Panc1 (cell line): ENCODE measurements around the gene SLC16A7. TPM values are rescaled to one million over a fixed set of nuclear protein-coding genes. Genes with fewer than 3 reads are reported as not detected.

ENCODE experiments used
- ATAC-seq: fragments of 200-7000 bp; cut with Tn5 transposase; 2 replicates; pipeline ENCODE4 v1.9.1; 2020; ENCODE audit warnings: mild to moderate bottlenecking, moderate library complexity
- BruUV-seq: library from RNA; stranded (reverse); fragments of 400-500 nt; replicated peaks from 2 replicates; lab custom pipeline; 2021; lab: Mats Ljungman, UMichigan
- CTCF ChIA-PET: fragments of 300-600 bp; sonication (Branson Sonifier 250); formaldehyde crosslinking; loops from one replicate; lab custom pipeline; 2022; ENCODE audit warnings: antibody characterized with exemption; lab: Charles Lee
- POLR2A ChIA-PET: fragments of 300-600 bp; sonication (Branson Sonifier 250); formaldehyde crosslinking; loops from one replicate; lab custom pipeline; 2022; ENCODE audit warnings: antibody characterized with exemption; lab: Charles Lee
- DNase-seq: peaks from one replicate; pipeline ENCODE4 v3.0.0-alpha.2; 2010; ENCODE audit warnings: low read depth, low spot score
- H3K27ac ChIP-seq: 2 replicates; pipeline ENCODE4 v1.5.1; 2011; ENCODE audit warnings: mild to moderate bottlenecking, low read length, inconsistent platforms
- H3K27me3 ChIP-seq: fragments of 200-500 bp; sonication (Bioruptor generic); 2 replicates; pipeline ENCODE4 v1.6.0; 2014; ENCODE audit warnings: low read length, inconsistent platforms; ENCODE audit not compliant: control insufficient read depth, insufficient read depth
- H3K36me3 ChIP-seq: fragments of 200-500 bp; sonication (Bioruptor generic); 2 replicates; pipeline ENCODE4 v1.5.1; 2014; ENCODE audit warnings: inconsistent platforms, mild to moderate bottlenecking, low read length, moderate library complexity; ENCODE audit not compliant: control insufficient read depth, insufficient read depth
- H3K4me1 ChIP-seq: 2 replicates; pipeline ENCODE4 v1.5.1; 2011; ENCODE audit warnings: inconsistent platforms, mild to moderate bottlenecking, low read length, moderate library complexity; ENCODE audit not compliant: control insufficient read depth, insufficient read depth
- H3K4me3 ChIP-seq, 2 experiments: 2 replicates each; pipeline ENCODE4 v1.5.1; 2011 to 2012; ENCODE audit warnings: low read depth in 2 of 2, low read length in 2 of 2, mild to moderate bottlenecking in 2 of 2, inconsistent platforms in 1 of 2, moderate library complexity in 1 of 2
- H3K9me3 ChIP-seq: fragments of 200-500 bp; sonication (Bioruptor generic); 2 replicates; pipeline ENCODE4 v1.5.1; 2014; ENCODE audit warnings: low read depth, mild to moderate bottlenecking, inconsistent platforms, low read length, moderate library complexity; ENCODE audit not compliant: control insufficient read depth, insufficient read depth
- CTCF ChIP-seq: fragments of 450-650 bp; IDR thresholded peaks from 2 replicates; pipeline ENCODE4 v1.5.1; 2017; ENCODE audit warnings: mild to moderate bottlenecking
- POLR2AphosphoS5 ChIP-seq: IDR thresholded peaks from 2 replicates; pipeline ENCODE4 v1.6.1; 2012; ENCODE audit warnings: mild to moderate bottlenecking, low read depth, low read length, moderate library complexity
- REST ChIP-seq, 2 experiments: IDR thresholded peaks; 2 replicates each; pipeline ENCODE4 v1.6.1; 2011 to 2012; ENCODE audit warnings: low read depth in 2 of 2, control low read depth in 1 of 2, low read length in 1 of 2, mild to moderate bottlenecking in 1 of 2, moderate library complexity in 1 of 2; ENCODE audit not compliant: insufficient read depth in 1 of 2
- SIN3A ChIP-seq: IDR thresholded peaks from 2 replicates; pipeline ENCODE4 v1.6.1; 2012; ENCODE audit warnings: low read depth, mild to moderate bottlenecking, low read length, moderate library complexity, borderline replicate concordance; ENCODE audit not compliant: insufficient read depth
- TCF7L2 ChIP-seq: IDR thresholded peaks from 2 replicates; pipeline ENCODE4 v1.6.1; 2011; ENCODE audit warnings: mild to moderate bottlenecking, low read depth, low read length, inconsistent platforms
- in situ Hi-C: cut with HindIII; loops from 2 replicates; pipeline ENCODE4 v1.10.0; 2016; ENCODE audit warnings: low sequenced_read_pairs, low pct_unique_long_range_greater_than_20kb
- intact Hi-C: fragments of 100-400 bp; cut with micrococcal nuclease; formaldehyde crosslinking; loops from one replicate; pipeline ENCODE4 v1.10.0; 2022; ENCODE audit not compliant: unreplicated experiment
- total RNA-seq: library from RNA; stranded (reverse); gene quantifications from one replicate; pipeline ENCODE4 v1.2.1, GENCODE V29; 2021; ENCODE audit not compliant: unreplicated experiment

The SLC16A7 gene
- total RNA-seq, 1 experiment from 2014 or later = 0.33 TPM

- Histone ChIP-seq H3K9me3 (no peaks in the 10 kb centered on the region), H3K4me1 (no peaks in the 10 kb centered on the region), H3K27ac (no peak overlapping the region), H3K27me3 (no peaks in the 10 kb centered on the region), H3K4me3 (no peak overlapping the region), H3K36me3 (no peaks in the 10 kb centered on the region)
- DNase-seq = no peak
- ATAC-seq = no peak
- POLR2A ChIA-PET = no interaction called here
- BruUV-seq = no TSS peak
- intact Hi-C loops = no loop called here
- in situ Hi-C loops = no loop called here
- CTCF ChIA-PET = no interaction called here
- TF ChIP-seq TCF7L2 (no peak), CTCF (no peak), POLR2AphosphoS5 (no peak)
These were observed 168.0 kb downstream of the SLC16A7 start for GRCh38 chr12:59763835-59764234.

- H3K4me1 ChIP-seq = no peaks in the 10 kb centered on the region
- H3K27me3 ChIP-seq = no peaks in the 10 kb centered on the region
- intact Hi-C loops (no loop called here), in situ Hi-C loops (no loop called here)
- no peak overlapping the region for H3K4me3 ChIP-seq
- no peak for DNase-seq
- ATAC-seq = no peak
- no peaks in the 10 kb centered on the region for H3K9me3 ChIP-seq
- BruUV-seq = no TSS peak
- ChIA-PET POLR2A (no interaction called here), CTCF (no interaction called here)
- TF ChIP-seq REST (IDR thresholded peaks at IDR 0.05; ENCODE audit: insufficient read depth in 1 of 2, low read depth in 2 of 2, low read length in 1 of 2) (no peak), SIN3A (no peak), TCF7L2 (no peak), CTCF (no peak), POLR2AphosphoS5 (no peak)
- H3K27ac ChIP-seq = no peak overlapping the region
- no peaks in the 10 kb centered on the region for H3K36me3 ChIP-seq
These were observed 172.2 kb downstream of the SLC16A7 start for GRCh38 chr12:59768031-59768430.

GRCh38 chr12:59780605-59781135, 184.8 kb downstream of the SLC16A7 start:
- no TSS peak for BruUV-seq
- intact Hi-C loops = no loop called here

More at GRCh38 chr12:59780605-59781135, 184.8 kb downstream of the SLC16A7 start:
- ChIA-PET POLR2A (no interaction called here), CTCF (no interaction called here)
- in situ Hi-C loops = no loop called here
- Histone ChIP-seq H3K4me1 (no peaks in the 10 kb centered on the region), H3K27ac (no peak overlapping the region), H3K27me3 (no peaks in the 10 kb centered on the region), H3K36me3 (no peaks in the 10 kb centered on the region), H3K9me3 (no peaks in the 10 kb centered on the region), H3K4me3 (no peak overlapping the region)
- DNase-seq (no peak), ATAC-seq (no peak)
- no peak for TF ChIP-seq REST (IDR thresholded peaks at IDR 0.05; ENCODE audit: insufficient read depth in 1 of 2, low read depth in 2 of 2, low read length in 1 of 2)
- TF ChIP-seq SIN3A = no peak
- TF ChIP-seq CTCF = no peak; the same call in 1 of the 2 replicates
- no peak for TF ChIP-seq TCF7L2
- TF ChIP-seq POLR2AphosphoS5 = no peak
